HepG2 (cell line): Measurements from ENCODE around the gene DAB2IP.

Experiments used
- CTCF ChIP-seq: sonication (generic); formaldehyde crosslinking; IDR thresholded peaks from 2 replicates; pipeline ENCODE4 v1.5.0; 2020; ENCODE audit warnings: mild to moderate bottlenecking, missing genetic modification reagents, moderate library complexity
- EED ChIP-seq: sonication (generic); formaldehyde crosslinking; IDR thresholded peaks from 2 replicates; pipeline ENCODE4 v1.5.0; 2020; ENCODE audit warnings: mild to moderate bottlenecking, missing genetic modification reagents
- FOSL2 ChIP-seq: sonication (generic); formaldehyde crosslinking; IDR thresholded peaks from 2 replicates; pipeline ENCODE4 v1.4.0; 2020; ENCODE audit warnings: missing genetic modification reagents
- HNRNPH1 ChIP-seq: fragments of 200-400 bp; formaldehyde crosslinking; optimal IDR thresholded peaks from 2 replicates; pipeline ENCODE3; 2017; ENCODE audit warnings: mild to moderate bottlenecking, low read depth, low read length
- KDM1A ChIP-seq: IDR thresholded peaks from 2 replicates; pipeline ENCODE4 v1.6.1; 2016; ENCODE audit warnings: missing compliant biosample characterization
- REST ChIP-seq, 2 experiments: IDR thresholded peaks; 2 replicates each; pipeline ENCODE4 v1.6.1; 2011 to 2012; ENCODE audit warnings: low read length in 2 of 2, borderline replicate concordance in 1 of 2, low read depth in 1 of 2, mild to moderate bottlenecking in 1 of 2, moderate library complexity in 1 of 2
- ZNF574 ChIP-seq: sonication (generic); formaldehyde crosslinking; IDR thresholded peaks from 2 replicates; pipeline ENCODE4 v1.4.0; 2020; ENCODE audit warnings: missing genetic modification reagents
- ZNF747 ChIP-seq: sonication (generic); formaldehyde crosslinking; IDR thresholded peaks from 2 replicates; pipeline ENCODE4 v1.8.1; 2023; ENCODE audit warnings: missing genetic modification reagents, mild to moderate bottlenecking, borderline replicate concordance

- no peak for TF ChIP-seq REST (IDR thresholded peaks at IDR 0.05; ENCODE audit: borderline replicate concordance in 1 of 2, low read depth in 1 of 2, low read length in 2 of 2)
- TF ChIP-seq CTCF (CRISPR knock-in tag), result no peak
- no peak for TF ChIP-seq HNRNPH1
- TF ChIP-seq FOSL2 (CRISPR knock-in tag), result no peak
- TF ChIP-seq KDM1A, result no peak
- TF ChIP-seq EED (CRISPR knock-in tag), result no peak
- no peak for TF ChIP-seq ZNF747 (CRISPR knock-in tag)
- TF ChIP-seq ZNF574 (CRISPR knock-in tag), result no peak
These were observed 171.0 kb downstream of the DAB2IP start for GRCh38 chr9:121822093-121823085.
